DOHH2 (cell line): Measurements from ENCODE around the gene PEMT.

Source experiments
- EZH2phosphoT487 ChIP-seq: fragments of 200-600 bp; sonication (generic); IDR thresholded peaks from 2 replicates; pipeline ENCODE4 v1.6.1; 2017; ENCODE audit warnings: borderline replicate concordance, mild to moderate bottlenecking, antibody characterized with exemption, low read length, moderate library complexity, mixed read lengths
- TF ChIP-seq, protein P1 (sequence below): fragments of 200-600 bp; sonication (generic); IDR thresholded peaks from one replicate; pipeline ENCODE4 v1.5.1; 2014; ENCODE audit warnings: antibody characterized with exemption, mild to moderate bottlenecking, low read depth, low read length; ENCODE audit not compliant: poor library complexity, severe bottlenecking

DNA sequence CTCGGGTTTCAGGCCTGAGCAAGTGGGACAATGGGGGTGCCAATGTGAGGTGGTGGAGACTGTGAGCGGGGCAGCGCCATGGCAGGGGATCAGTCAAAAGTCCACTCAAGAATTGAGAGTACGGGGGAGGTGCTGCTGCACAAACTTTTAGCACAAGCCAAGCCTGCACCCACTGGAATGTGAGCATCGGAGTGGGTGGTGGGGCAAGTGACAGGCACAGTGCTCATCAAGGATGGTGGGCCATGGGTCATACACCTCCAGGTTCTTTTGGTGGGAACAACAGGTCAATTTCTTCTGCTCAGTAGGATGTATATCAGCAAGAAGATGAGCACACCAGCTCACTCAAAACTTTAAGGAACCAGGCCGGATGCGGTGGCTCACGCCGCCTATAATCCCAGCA is 32.4 kb upstream of the PEMT start:
- TF ChIP-seq, protein P1, sequence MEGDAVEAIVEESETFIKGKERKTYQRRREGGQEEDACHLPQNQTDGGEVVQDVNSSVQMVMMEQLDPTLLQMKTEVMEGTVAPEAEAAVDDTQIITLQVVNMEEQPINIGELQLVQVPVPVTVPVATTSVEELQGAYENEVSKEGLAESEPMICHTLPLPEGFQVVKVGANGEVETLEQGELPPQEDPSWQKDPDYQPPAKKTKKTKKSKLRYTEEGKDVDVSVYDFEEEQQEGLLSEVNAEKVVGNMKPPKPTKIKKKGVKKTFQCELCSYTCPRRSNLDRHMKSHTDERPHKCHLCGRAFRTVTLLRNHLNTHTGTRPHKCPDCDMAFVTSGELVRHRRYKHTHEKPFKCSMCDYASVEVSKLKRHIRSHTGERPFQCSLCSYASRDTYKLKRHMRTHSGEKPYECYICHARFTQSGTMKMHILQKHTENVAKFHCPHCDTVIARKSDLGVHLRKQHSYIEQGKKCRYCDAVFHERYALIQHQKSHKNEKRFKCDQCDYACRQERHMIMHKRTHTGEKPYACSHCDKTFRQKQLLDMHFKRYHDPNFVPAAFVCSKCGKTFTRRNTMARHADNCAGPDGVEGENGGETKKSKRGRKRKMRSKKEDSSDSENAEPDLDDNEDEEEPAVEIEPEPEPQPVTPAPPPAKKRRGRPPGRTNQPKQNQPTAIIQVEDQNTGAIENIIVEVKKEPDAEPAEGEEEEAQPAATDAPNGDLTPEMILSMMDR = no peak
- TF ChIP-seq EZH2phosphoT487 = no peak
